CD8-positive, alpha-beta memory T cell (primary cell): ENCODE measurements around the gene SULT1E1. TPM values are rescaled to one million over a fixed set of nuclear protein-coding genes. Genes with fewer than 3 reads are reported as not detected.

Experiments used
- CTCF ChIA-PET: fragments of 350-600 bp; sonication (Branson Sonifier 250); formaldehyde crosslinking; loops from one replicate; lab custom pipeline; 2021; ENCODE audit warnings: antibody characterized with exemption; lab: Charles Lee
- POLR2A ChIA-PET: fragments of 350-600 bp; sonication (Branson Sonifier 250); formaldehyde crosslinking; loops from one replicate; lab custom pipeline; 2021; ENCODE audit warnings: antibody characterized with exemption; lab: Charles Lee
- DNase-seq, 5 donors: peaks; one replicate each; pipeline versions ENCODE4 v3.0.0 to v3.0.0-alpha.2; 2020 to 2022; ENCODE audit warnings: mixed read lengths in 1 of 5
- H3K27ac ChIP-seq: one replicate; pipeline ENCODE4 v1.7.0; 2013; ENCODE audit warnings: low read depth, mild to moderate bottlenecking, low read length, moderate library complexity
- H3K27me3 ChIP-seq: 2 replicates; pipeline ENCODE4 v1.7.0; 2013; ENCODE audit warnings: low read length, mild to moderate bottlenecking; ENCODE audit not compliant: insufficient read depth, poor library complexity, severe bottlenecking
- H3K36me3 ChIP-seq: 2 replicates; pipeline ENCODE4 v1.7.0; 2013; ENCODE audit warnings: mild to moderate bottlenecking, low read length, moderate library complexity; ENCODE audit not compliant: insufficient read depth
- H3K4me1 ChIP-seq: 2 replicates; pipeline ENCODE4 v1.7.0; 2013; ENCODE audit warnings: mild to moderate bottlenecking, low read length, moderate library complexity; ENCODE audit not compliant: insufficient read depth
- H3K4me3 ChIP-seq: 2 replicates; pipeline ENCODE4 v1.7.0; 2013; ENCODE audit warnings: mild to moderate bottlenecking, low read length
- H3K9me3 ChIP-seq: 2 replicates; pipeline ENCODE4 v1.7.0; 2013; ENCODE audit warnings: mild to moderate bottlenecking, low read length
- H3K27ac Mint-ChIP-seq, 8 donors: one replicate each; pipeline ENCODE4 v1.8.0; 2020 to 2021; ENCODE audit warnings: mixed read lengths in 8 of 8, mild to moderate bottlenecking in 6 of 8, inconsistent platforms in 3 of 8, moderate library complexity in 3 of 8
- H3K27me3 Mint-ChIP-seq, 2 donors: one replicate each; pipeline ENCODE4 v1.8.0; 2020 to 2021; ENCODE audit warnings: mixed read lengths in 2 of 2, mild to moderate bottlenecking in 1 of 2, moderate library complexity in 1 of 2
- H3K36me3 Mint-ChIP-seq, 3 donors: one replicate each; pipeline ENCODE4 v1.8.0; 2020 to 2021; ENCODE audit warnings: mixed read lengths in 3 of 3, inconsistent platforms in 1 of 3, mild to moderate bottlenecking in 1 of 3
- H3K4me1 Mint-ChIP-seq, 3 donors: one replicate each; pipeline ENCODE4 v1.8.0; 2020 to 2021; ENCODE audit warnings: mixed read lengths in 3 of 3, inconsistent platforms in 1 of 3, mild to moderate bottlenecking in 1 of 3
- H3K4me3 Mint-ChIP-seq, 7 donors: one replicate each; pipeline ENCODE4 v1.8.0; 2020 to 2021; ENCODE audit warnings: mixed read lengths in 7 of 7, mild to moderate bottlenecking in 6 of 7, moderate library complexity in 4 of 7, inconsistent platforms in 2 of 7
- H3K9me3 Mint-ChIP-seq, 5 donors: one replicate each; pipeline ENCODE4 v1.8.0; 2020 to 2022; ENCODE audit warnings: mixed read lengths in 5 of 5, mild to moderate bottlenecking in 3 of 5, moderate library complexity in 2 of 5, inconsistent platforms in 1 of 5
- polyA plus RNA-seq: library from polyadenylated mRNA; unstranded; fragments of 300-500 nt; fragmentation: Illumina TruSeq; gene quantifications from one replicate; pipeline ENCODE4 v1.2.3, GENCODE V29; 2021
- total RNA-seq, 2 experiments: library from RNA; stranded (reverse); gene quantifications; one replicate each; pipeline ENCODE4 v1.2.3, GENCODE V29; 2021

Gene SULT1E1
- total and polyA plus RNA-seq, 3 experiments from 2014 or later: not detected

DNA sequence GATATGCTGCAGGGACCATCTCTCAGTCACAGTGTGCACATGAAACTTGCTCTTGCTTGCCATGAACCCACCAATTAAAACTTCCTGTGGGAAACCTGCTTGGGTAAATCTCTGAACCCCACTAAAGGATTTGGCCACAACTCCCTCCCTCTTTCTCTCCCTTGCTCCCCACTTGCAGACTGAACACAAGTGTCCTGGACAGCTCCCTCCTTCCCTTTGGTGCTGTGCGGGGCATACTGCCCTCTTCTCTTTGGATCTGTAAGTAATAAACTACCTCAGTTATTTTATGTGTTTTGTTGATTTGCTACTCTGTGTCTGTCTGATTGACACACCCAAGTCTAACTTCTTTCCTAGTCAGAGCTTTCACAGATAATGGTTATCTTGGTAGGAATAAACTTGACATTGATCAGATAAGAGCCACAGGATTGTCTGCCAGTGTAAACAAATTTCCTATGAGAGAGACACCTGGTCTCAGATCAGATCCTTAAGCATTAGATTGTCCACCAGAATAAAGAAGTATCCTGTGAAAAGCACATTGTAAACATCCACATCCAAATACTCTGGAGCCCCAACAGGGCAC lies 41.8 kb downstream of the SULT1E1 start:
- H3K4me1 Mint-ChIP-seq: no peaks in the 10 kb centered on the region
- no peak for DNase-seq
- H3K4me1 ChIP-seq: no peaks in the 10 kb centered on the region
- no peaks in the 10 kb centered on the region for H3K27me3 ChIP-seq
- H3K27ac Mint-ChIP-seq: no peak overlapping the region
- H3K4me3 Mint-ChIP-seq: no peak overlapping the region
- H3K36me3 Mint-ChIP-seq: no peaks in the 10 kb centered on the region
- no peak overlapping the region for H3K4me3 ChIP-seq
- POLR2A ChIA-PET: no interaction called here
- peaks cover 0 to 2% (median 0%) of the 10 kb centered on the region in 5 donors for H3K9me3 Mint-ChIP-seq
- H3K9me3 ChIP-seq: no peaks in the 10 kb centered on the region
- CTCF ChIA-PET: no interaction called here
- no peak overlapping the region for H3K27ac ChIP-seq
- H3K36me3 ChIP-seq: no peaks in the 10 kb centered on the region
- no peaks in the 10 kb centered on the region for H3K27me3 Mint-ChIP-seq

DNA sequence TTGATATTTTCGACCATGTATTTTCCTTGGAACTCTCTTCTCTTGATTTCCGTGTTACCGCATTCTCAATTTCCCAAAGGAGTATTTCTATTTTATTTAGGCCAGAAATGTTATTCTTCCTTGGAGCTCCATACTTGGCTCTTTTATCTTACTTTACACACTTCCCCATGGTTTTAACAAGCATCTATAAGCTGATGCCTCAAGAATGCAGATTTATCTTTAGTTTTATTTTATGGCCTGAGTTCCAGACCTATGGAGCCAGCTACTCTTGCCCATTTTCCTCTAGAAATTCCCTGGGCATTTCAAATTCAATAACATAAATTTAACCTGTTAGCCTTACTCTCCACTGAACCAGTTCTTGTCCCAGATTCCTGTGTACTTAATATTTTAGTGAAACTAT lies 43.7 kb downstream of the SULT1E1 start:
- Mint-ChIP-seq H3K4me3 (no peak overlapping the region), H3K27ac (no peak overlapping the region), H3K4me1 (no peaks in the 10 kb centered on the region), H3K36me3 (no peaks in the 10 kb centered on the region), H3K9me3 (no peaks in the 10 kb centered on the region), H3K27me3 (no peaks in the 10 kb centered on the region)
- Histone ChIP-seq H3K4me1 (no peaks in the 10 kb centered on the region), H3K27me3 (no peaks in the 10 kb centered on the region), H3K36me3 (no peaks in the 10 kb centered on the region), H3K9me3 (no peaks in the 10 kb centered on the region), H3K27ac (no peak overlapping the region), H3K4me3 (no peak overlapping the region)
- ChIA-PET CTCF (no interaction called here), POLR2A (no interaction called here)
- no peak for DNase-seq

GRCh38 chr4:69813628-69814027 lies 46.3 kb downstream of the SULT1E1 start:
- no peak for DNase-seq
- no peaks in the 10 kb centered on the region for H3K9me3 ChIP-seq
- no peak overlapping the region for H3K27ac Mint-ChIP-seq
- no peaks in the 10 kb centered on the region for H3K4me1 ChIP-seq
- ChIA-PET POLR2A (no interaction called here), CTCF (no interaction called here)
- H3K4me3 ChIP-seq: no peak overlapping the region
- H3K27me3 Mint-ChIP-seq: no peaks in the 10 kb centered on the region
- no peaks in the 10 kb centered on the region for H3K9me3 Mint-ChIP-seq
- H3K4me3 Mint-ChIP-seq: no peak overlapping the region
- no peak overlapping the region for H3K27ac ChIP-seq
- no peaks in the 10 kb centered on the region for H3K4me1 Mint-ChIP-seq
- H3K36me3 ChIP-seq: no peaks in the 10 kb centered on the region
- H3K27me3 ChIP-seq: no peaks in the 10 kb centered on the region
- no peaks in the 10 kb centered on the region for H3K36me3 Mint-ChIP-seq

DNA sequence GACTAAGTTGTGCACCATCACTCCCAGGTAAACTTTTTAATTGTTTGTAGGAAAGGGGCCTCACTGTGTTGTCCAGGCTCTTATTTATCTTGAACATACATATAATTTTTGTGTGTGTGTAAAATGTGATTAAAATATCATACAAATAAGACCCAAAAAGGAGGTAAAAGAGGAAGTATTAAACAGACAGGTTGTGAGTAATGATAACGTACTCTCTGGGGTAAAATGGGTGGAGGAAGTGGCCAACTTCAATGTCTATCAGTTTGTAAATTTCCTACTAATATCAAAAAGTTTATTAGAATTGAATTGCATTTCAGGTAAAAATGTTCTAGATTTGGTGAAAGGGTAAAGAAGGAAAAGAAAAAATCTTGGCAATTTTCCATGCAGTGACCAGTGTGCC lies 48.8 kb downstream of the SULT1E1 start:
- Mint-ChIP-seq H3K27me3 (no peaks in the 10 kb centered on the region), H3K9me3 (peaks cover 0 to 5% (median 0%) of the 10 kb centered on the region in 5 donors), H3K4me1 (no peaks in the 10 kb centered on the region), H3K27ac (no peak overlapping the region), H3K36me3 (no peaks in the 10 kb centered on the region), H3K4me3 (no peak overlapping the region)
- Histone ChIP-seq H3K36me3 (no peaks in the 10 kb centered on the region), H3K27me3 (no peaks in the 10 kb centered on the region), H3K4me1 (no peaks in the 10 kb centered on the region), H3K27ac (no peak overlapping the region), H3K4me3 (no peak overlapping the region), H3K9me3 (no peaks in the 10 kb centered on the region)
- no peak for DNase-seq
- ChIA-PET POLR2A (no interaction called here), CTCF (no interaction called here)

GRCh38 chr4:69800599-69800998 lies 59.3 kb downstream of the SULT1E1 start:
- Histone ChIP-seq H3K27me3 (no peaks in the 10 kb centered on the region), H3K27ac (no peak overlapping the region), H3K4me3 (no peak overlapping the region), H3K4me1 (no peaks in the 10 kb centered on the region), H3K36me3 (no peaks in the 10 kb centered on the region), H3K9me3 (no peaks in the 10 kb centered on the region)
- Mint-ChIP-seq H3K27me3 (no peaks in the 10 kb centered on the region), H3K4me1 (no peaks in the 10 kb centered on the region), H3K4me3 (no peak overlapping the region), H3K9me3 (peaks cover 0 to 12% (median 3%) of the 10 kb centered on the region in 5 donors), H3K36me3 (no peaks in the 10 kb centered on the region), H3K27ac (no peak overlapping the region)
- ChIA-PET POLR2A (no interaction called here), CTCF (no interaction called here)
- DNase-seq: no peak

GRCh38 chr4:69799337-69799736 lies 60.6 kb downstream of the SULT1E1 start:
- ChIA-PET POLR2A (no interaction called here), CTCF (no interaction called here)
- Histone ChIP-seq H3K27me3 (no peaks in the 10 kb centered on the region), H3K27ac (no peak overlapping the region), H3K36me3 (no peaks in the 10 kb centered on the region), H3K9me3 (no peaks in the 10 kb centered on the region), H3K4me1 (no peaks in the 10 kb centered on the region), H3K4me3 (no peak overlapping the region)
- Mint-ChIP-seq H3K27me3 (no peaks in the 10 kb centered on the region), H3K36me3 (no peaks in the 10 kb centered on the region), H3K4me3 (no peak overlapping the region), H3K27ac (no peak overlapping the region), H3K4me1 (no peaks in the 10 kb centered on the region), H3K9me3 (peaks cover 0 to 12% (median 3%) of the 10 kb centered on the region in 5 donors)
- DNase-seq: no peak

DNA sequence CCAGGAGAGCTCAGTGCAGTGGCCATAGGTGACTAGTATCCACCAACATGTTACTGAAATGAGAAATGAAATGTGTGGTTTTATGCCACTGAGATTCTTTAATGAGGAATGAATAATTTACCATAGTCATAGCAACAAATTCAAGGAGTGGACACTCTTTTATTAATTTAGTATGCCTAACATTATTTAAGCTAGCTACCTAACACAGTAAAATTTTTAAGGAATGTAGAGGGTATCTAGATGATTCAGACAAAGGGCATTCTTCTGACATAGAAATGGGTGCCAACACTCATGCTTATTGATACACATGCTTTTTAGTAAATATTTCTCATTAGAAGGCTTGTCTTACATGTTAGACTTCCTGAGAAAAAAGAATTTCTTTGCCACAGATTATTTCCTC lies 66.2 kb downstream of the SULT1E1 start:
- H3K4me1 ChIP-seq: no peaks in the 10 kb centered on the region
- Mint-ChIP-seq H3K4me3 (no peak overlapping the region), H3K36me3 (no peaks in the 10 kb centered on the region), H3K27me3 (no peaks in the 10 kb centered on the region), H3K9me3 (peaks cover 0 to 10% (median 0%) of the 10 kb centered on the region in 5 donors), H3K27ac (no peak overlapping the region), H3K4me1 (no peaks in the 10 kb centered on the region)
- H3K36me3 ChIP-seq: no peaks in the 10 kb centered on the region
- H3K9me3 ChIP-seq: no peaks in the 10 kb centered on the region
- DNase-seq: no peak
- H3K4me3 ChIP-seq: no peak overlapping the region
- H3K27me3 ChIP-seq: no peaks in the 10 kb centered on the region
- no peak overlapping the region for H3K27ac ChIP-seq
- CTCF ChIA-PET: no interaction called here
- POLR2A ChIA-PET: no interaction called here
